ENCODE results near the gene CDKN2B.

DNA sequence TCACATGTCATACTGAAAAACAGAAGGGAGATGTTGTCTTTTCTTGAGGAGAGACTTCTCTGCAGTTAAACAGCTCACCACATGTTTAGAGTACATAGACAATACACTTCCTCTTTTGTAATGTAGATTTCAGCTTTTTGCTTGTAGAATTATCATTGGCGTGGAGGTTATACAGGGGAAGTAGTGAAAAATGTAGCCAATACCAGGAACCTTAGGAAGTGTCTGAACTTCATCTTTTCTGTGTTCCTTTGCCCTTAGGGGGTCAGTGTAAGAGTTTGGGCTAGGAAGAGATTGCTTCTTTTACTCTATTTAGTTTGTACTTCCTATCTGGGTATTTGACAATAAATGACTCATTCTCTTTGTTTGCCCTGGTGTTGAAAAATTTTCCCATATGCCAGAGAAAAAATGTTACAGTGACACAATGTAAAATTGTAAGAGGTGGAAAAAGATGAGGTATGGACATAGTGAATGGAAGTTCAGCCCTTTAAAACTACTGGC, 21.0 kb upstream of the CDKN2B start:
- TF ChIP-seq POLR2A (IDR thresholded peaks at IDR 0.05; ENCODE audit: low read length) (no peak), GATA1 (IDR thresholded peaks at IDR 0.05; ENCODE audit: low read depth, low read length) (no peak)
